Fibroblast of skin of scalp (primary cell): ENCODE measurements around the gene SNRNP25.

Experiments
- DNase-seq: peaks from one replicate; pipeline ENCODE4 v3.0.0-alpha.2; 2013

SNRNP25 gene

GRCh38 chr16:78444-79150, 25.0 kb downstream of the SNRNP25 start:
- no peak for DNase-seq

GRCh38 chr16:79151-80054, 25.8 kb downstream of the SNRNP25 start:
- DNase-seq, result no peak

- no peak for DNase-seq
Observed at GRCh38 chr16:83060-83603, 29.5 kb downstream of the SNRNP25 start.

- DNase-seq, result no peak
Observed at GRCh38 chr16:83781-84615, 30.4 kb downstream of the SNRNP25 start.

- peak; percentile 84 for DNase-seq
Observed at GRCh38 chr16:84718-85406, 31.2 kb downstream of the SNRNP25 start.

- DNase-seq, result no peak
Observed at GRCh38 chr16:85407-85782, 31.8 kb downstream of the SNRNP25 start.

GRCh38 chr16:85865-86264, 32.2 kb downstream of the SNRNP25 start:
- no peak for DNase-seq

- DNase-seq, result no peak
Observed at GRCh38 chr16:86483-86952, 32.9 kb downstream of the SNRNP25 start.

GRCh38 chr16:88613-89012, 35.0 kb downstream of the SNRNP25 start:
- DNase-seq, result no peak

- no peak for DNase-seq
Observed at GRCh38 chr16:89391-90302, 36.0 kb downstream of the SNRNP25 start.

- no peak for DNase-seq
Observed at GRCh38 chr16:91484-91883, 37.9 kb downstream of the SNRNP25 start.

GRCh38 chr16:92431-93339, 39.1 kb downstream of the SNRNP25 start:
- no peak for DNase-seq

- no peak for DNase-seq
Observed at GRCh38 chr16:94918-95265, 41.3 kb downstream of the SNRNP25 start.

GRCh38 chr16:96935-97381, 43.3 kb downstream of the SNRNP25 start:
- peak; percentile 88 for DNase-seq

- no peak for DNase-seq
Observed at GRCh38 chr16:97822-98221, 44.2 kb downstream of the SNRNP25 start.

GRCh38 chr16:100989-101388, 47.4 kb downstream of the SNRNP25 start:
- DNase-seq, result no peak

GRCh38 chr16:101586-101985, 48.0 kb downstream of the SNRNP25 start:
- no peak for DNase-seq

- DNase-seq, result no peak
Observed at GRCh38 chr16:102060-102855, 48.6 kb downstream of the SNRNP25 start.

GRCh38 chr16:104355-104754, 50.7 kb downstream of the SNRNP25 start:
- DNase-seq, result no peak
